ENCODE results near the gene RALGDS. TPM values are rescaled to one million over a fixed set of nuclear protein-coding genes. Genes with fewer than 3 reads are reported as not detected.
A peak's percentile ranks its signal among the peaks of the same experiment; 100 is the strongest.
"Not testable (repeated sequence)": the region's sequence is repeated elsewhere in the genome, so short reads cannot be mapped to it uniquely, and the experiment has no call there.

RALGDS gene
- total RNA-seq, 1 donor from 2014 or later, result 33.1 TPM

GRCh38 chr9:133080786-133081779 lies 40.0 kb downstream of the RALGDS start:
- intact Hi-C loops (cut with micrococcal nuclease); DNase-seq: not testable (repeated sequence)
- ATAC-seq, result peak; percentile 32

- ATAC-seq (no peak), DNase-seq (no peak)
- intact Hi-C loops (cut with micrococcal nuclease), result no loop called here
These were observed 40.9 kb downstream of the RALGDS start for GRCh38 chr9:133080161-133080560.

- DNase-seq (no peak), ATAC-seq (no peak)
- intact Hi-C loops (cut with micrococcal nuclease), result no loop called here
These were observed 42.6 kb downstream of the RALGDS start for GRCh38 chr9:133078486-133078885.

GRCh38 chr9:133076691-133077090 lies 44.3 kb downstream of the RALGDS start:
- DNase-seq (no peak), ATAC-seq (no peak)
- intact Hi-C loops (cut with micrococcal nuclease), result no loop called here

- no peak for ATAC-seq
- intact Hi-C loops (cut with micrococcal nuclease), result no loop called here
- DNase-seq, result no peak
These were observed 45.0 kb downstream of the RALGDS start for GRCh38 chr9:133075925-133076630.

- no peak for DNase-seq
- ATAC-seq, result no peak
- intact Hi-C loops (cut with micrococcal nuclease), result no loop called here
These were observed 46.9 kb downstream of the RALGDS start for GRCh38 chr9:133074111-133074651.

GRCh38 chr9:133073086-133074014 lies 47.7 kb downstream of the RALGDS start:
- DNase-seq (no peak), ATAC-seq (no peak)
- intact Hi-C loops (cut with micrococcal nuclease), result no loop called here

GRCh38 chr9:133072210-133072609 lies 48.8 kb downstream of the RALGDS start:
- ATAC-seq; DNase-seq; intact Hi-C loops (cut with micrococcal nuclease): not testable (repeated sequence)

- no peak for ATAC-seq
- intact Hi-C loops (cut with micrococcal nuclease), result no loop called here
- no peak for DNase-seq
These were observed 49.4 kb downstream of the RALGDS start for GRCh38 chr9:133071484-133072150.

GRCh38 chr9:133070985-133071384 lies 50.1 kb downstream of the RALGDS start:
- DNase-seq; intact Hi-C loops (cut with micrococcal nuclease); ATAC-seq: not testable (repeated sequence)

- peak; percentile 24 for DNase-seq
- peak; percentile 13 for ATAC-seq
- intact Hi-C loops (cut with micrococcal nuclease), result not testable (repeated sequence)
These were observed 50.5 kb downstream of the RALGDS start for GRCh38 chr9:133070500-133070961.

GRCh38 chr9:133068431-133068830 lies 52.6 kb downstream of the RALGDS start:
- intact Hi-C loops (cut with micrococcal nuclease); ATAC-seq; DNase-seq: not testable (repeated sequence)

GRCh38 chr9:133067813-133068212 lies 53.2 kb downstream of the RALGDS start:
- intact Hi-C loops (cut with micrococcal nuclease), result no loop called here
- DNase-seq, result no peak
- ATAC-seq, result no peak

- DNase-seq (peak; percentile 26), ATAC-seq (no peak)
- intact Hi-C loops (cut with micrococcal nuclease), result no loop called here
These were observed 54.0 kb downstream of the RALGDS start for GRCh38 chr9:133067006-133067405.

- intact Hi-C loops (cut with micrococcal nuclease), result no loop called here
- DNase-seq (peak; percentile 11), ATAC-seq (no peak)
These were observed 54.7 kb downstream of the RALGDS start for GRCh38 chr9:133066181-133066983.

GRCh38 chr9:133065070-133065388 lies 56.0 kb downstream of the RALGDS start:
- ATAC-seq, result no peak
- no peak for DNase-seq
- intact Hi-C loops (cut with micrococcal nuclease), result no loop called here

GRCh38 chr9:133064241-133065069 lies 56.6 kb downstream of the RALGDS start:
- ATAC-seq (no peak), DNase-seq (no peak)
- intact Hi-C loops (cut with micrococcal nuclease), result no loop called here

Measured in left ventricle myocardium superior (tissue), 1 donor.